ENCODE data around the gene CCDC187. TPM values are rescaled to one million over a fixed set of nuclear protein-coding genes. Genes with fewer than 3 reads are reported as not detected.

The CCDC187 gene
- total and polyA plus RNA-seq, 2 of the 13 experiments (the other 11 are each of a cell fraction or from before 2014, with no cell fraction given): 0.03 to 0.13 TPM

DNA sequence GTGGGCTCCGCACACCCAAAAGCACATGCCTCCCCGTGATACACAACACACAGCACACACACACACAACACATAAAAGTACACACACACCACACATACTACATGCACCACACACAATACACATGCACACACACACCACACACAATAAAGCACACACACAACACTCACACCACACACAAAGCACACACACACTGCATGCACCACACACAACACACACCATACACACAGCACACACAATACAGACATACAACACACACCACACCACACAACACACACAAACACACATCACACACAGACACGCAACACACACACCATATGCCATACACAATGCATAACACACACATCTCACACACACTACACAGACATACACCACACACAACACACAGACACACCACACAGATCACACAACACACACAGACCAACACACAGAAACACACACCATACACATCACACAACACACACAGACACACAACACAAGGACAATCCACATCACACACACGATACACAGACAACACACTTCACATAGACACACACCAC is 3.4 kb upstream of the CCDC187 start:
- no peaks in the 10 kb centered on the region for H3K9me3 ChIP-seq (ENCODE audit: low read length)
- H3K27ac ChIP-seq (ENCODE audit: extremely low read length, insufficient read depth, low read length): no peak overlapping the region
- POLR2A ChIA-PET: no interaction called here
- no peak for ATAC-seq
- no peak overlapping the region for H2AFZ ChIP-seq (ENCODE audit: low read length)
- H3K36me3 ChIP-seq (replicated peaks in 1 of 2; ENCODE audit: control insufficient read depth in 1 of 2, insufficient read depth in 2 of 2, low read length in 2 of 2): no peaks in the 10 kb centered on the region
- no peak overlapping the region for H3K9ac ChIP-seq (ENCODE audit: insufficient read depth, low read depth, low read length)
- intact Hi-C loops (cut with micrococcal nuclease; ENCODE audit: unreplicated experiment): no loop called here
- peak overlapping the region; percentile 38 for H3K4me2 ChIP-seq (ENCODE audit: low read depth, low read length)
- no TSS peak for BruUV-seq (replicated peaks)
- H3K27me3 ChIP-seq (ENCODE audit: control insufficient read depth in 1 of 2, insufficient read depth in 2 of 2, low read length in 2 of 2): peaks cover 3 to 24% of the 10 kb centered on the region in 2 experiments
- FAIRE-seq: no peak
- H3K79me2 ChIP-seq (ENCODE audit: insufficient read depth, low read length): no peaks in the 10 kb centered on the region
- 56% methylated on average over 3 of the region's 4 CpGs for whole genome bisulfite sequencing (ENCODE audit: low lambda C conversion rate)
- in situ Hi-C loops (cut with HindIII; ENCODE audit: extremely low pct_ligation_motif_present, low pct_unique_long_range_greater_than_20kb): no loop called here
- H3K4me1 ChIP-seq (ENCODE audit: insufficient read depth, low read length): peaks cover 56% of the 10 kb centered on the region
- H3K4me3 ChIP-seq (replicated peaks in 1 of 3; ENCODE audit: insufficient read depth in 1 of 3, low read depth in 2 of 3, low read length in 3 of 3): peak overlapping the region in 1 of 3 experiments; percentile 42; a peak in 1 of 6 replicates
- no peaks in the 10 kb centered on the region for H4K20me1 ChIP-seq (ENCODE audit: insufficient read depth, low read length)
- DNase-seq (ENCODE audit: low spot score): no peak
- CTCF ChIA-PET (ENCODE audit: low intra/inter-chr PET ratio, low total read pairs): no interaction called here
- TF ChIP-seq PHB2 (IDR thresholded peaks at IDR 0.05; ENCODE audit: partially characterized antibody): peak; percentile 58
- TF ChIP-seq MZF1 (CRISPR knock-in tag; IDR thresholded peaks at IDR 0.05; ENCODE audit: borderline replicate concordance): no peak
- TF ChIP-seq TRIM22 (IDR thresholded peaks at IDR 0.05): peak; percentile 82; the same call in 1 of the 2 replicates
- 0 out of 2 replicates have a peak, but pooled peaks have one; percentile 8 for TF ChIP-seq ZNF556 (CRISPR knock-in tag; IDR thresholded peaks at IDR 0.05; ENCODE audit: borderline replicate concordance)
- TF ChIP-seq ZNF674 (CRISPR knock-in tag; IDR thresholded peaks at IDR 0.05; ENCODE audit: low read depth): no peak
- 0 out of 2 replicates have a peak, but pooled peaks have one; percentile 30 for TF ChIP-seq IKZF1 (IDR thresholded peaks at IDR 0.05)
- TF ChIP-seq TCF12 (IDR thresholded peaks at IDR 0.05): no peak
- TF ChIP-seq TCF12 (CRISPR knock-in tag; IDR thresholded peaks at IDR 0.05): no peak
- TF ChIP-seq, protein P1, sequence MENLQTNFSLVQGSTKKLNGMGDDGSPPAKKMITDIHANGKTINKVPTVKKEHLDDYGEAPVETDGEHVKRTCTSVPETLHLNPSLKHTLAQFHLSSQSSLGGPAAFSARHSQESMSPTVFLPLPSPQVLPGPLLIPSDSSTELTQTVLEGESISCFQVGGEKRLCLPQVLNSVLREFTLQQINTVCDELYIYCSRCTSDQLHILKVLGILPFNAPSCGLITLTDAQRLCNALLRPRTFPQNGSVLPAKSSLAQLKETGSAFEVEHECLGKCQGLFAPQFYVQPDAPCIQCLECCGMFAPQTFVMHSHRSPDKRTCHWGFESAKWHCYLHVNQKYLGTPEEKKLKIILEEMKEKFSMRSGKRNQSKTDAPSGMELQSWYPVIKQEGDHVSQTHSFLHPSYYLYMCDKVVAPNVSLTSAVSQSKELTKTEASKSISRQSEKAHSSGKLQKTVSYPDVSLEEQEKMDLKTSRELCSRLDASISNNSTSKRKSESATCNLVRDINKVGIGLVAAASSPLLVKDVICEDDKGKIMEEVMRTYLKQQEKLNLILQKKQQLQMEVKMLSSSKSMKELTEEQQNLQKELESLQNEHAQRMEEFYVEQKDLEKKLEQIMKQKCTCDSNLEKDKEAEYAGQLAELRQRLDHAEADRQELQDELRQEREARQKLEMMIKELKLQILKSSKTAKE (CRISPR knock-in tag; IDR thresholded peaks at IDR 0.05; ENCODE audit: borderline replicate concordance): 0 out of 2 replicates have a peak, but pooled peaks have one; percentile 14
- no peak for TF ChIP-seq SIN3A (IDR thresholded peaks at IDR 0.05; ENCODE audit: borderline replicate concordance, low read depth, low read length)
- TF ChIP-seq PLRG1 (conservative IDR thresholded peaks at IDR 0.05): 0 out of 2 replicates have a peak, but pooled peaks have one; percentile 34
- TF ChIP-seq, protein P2, sequence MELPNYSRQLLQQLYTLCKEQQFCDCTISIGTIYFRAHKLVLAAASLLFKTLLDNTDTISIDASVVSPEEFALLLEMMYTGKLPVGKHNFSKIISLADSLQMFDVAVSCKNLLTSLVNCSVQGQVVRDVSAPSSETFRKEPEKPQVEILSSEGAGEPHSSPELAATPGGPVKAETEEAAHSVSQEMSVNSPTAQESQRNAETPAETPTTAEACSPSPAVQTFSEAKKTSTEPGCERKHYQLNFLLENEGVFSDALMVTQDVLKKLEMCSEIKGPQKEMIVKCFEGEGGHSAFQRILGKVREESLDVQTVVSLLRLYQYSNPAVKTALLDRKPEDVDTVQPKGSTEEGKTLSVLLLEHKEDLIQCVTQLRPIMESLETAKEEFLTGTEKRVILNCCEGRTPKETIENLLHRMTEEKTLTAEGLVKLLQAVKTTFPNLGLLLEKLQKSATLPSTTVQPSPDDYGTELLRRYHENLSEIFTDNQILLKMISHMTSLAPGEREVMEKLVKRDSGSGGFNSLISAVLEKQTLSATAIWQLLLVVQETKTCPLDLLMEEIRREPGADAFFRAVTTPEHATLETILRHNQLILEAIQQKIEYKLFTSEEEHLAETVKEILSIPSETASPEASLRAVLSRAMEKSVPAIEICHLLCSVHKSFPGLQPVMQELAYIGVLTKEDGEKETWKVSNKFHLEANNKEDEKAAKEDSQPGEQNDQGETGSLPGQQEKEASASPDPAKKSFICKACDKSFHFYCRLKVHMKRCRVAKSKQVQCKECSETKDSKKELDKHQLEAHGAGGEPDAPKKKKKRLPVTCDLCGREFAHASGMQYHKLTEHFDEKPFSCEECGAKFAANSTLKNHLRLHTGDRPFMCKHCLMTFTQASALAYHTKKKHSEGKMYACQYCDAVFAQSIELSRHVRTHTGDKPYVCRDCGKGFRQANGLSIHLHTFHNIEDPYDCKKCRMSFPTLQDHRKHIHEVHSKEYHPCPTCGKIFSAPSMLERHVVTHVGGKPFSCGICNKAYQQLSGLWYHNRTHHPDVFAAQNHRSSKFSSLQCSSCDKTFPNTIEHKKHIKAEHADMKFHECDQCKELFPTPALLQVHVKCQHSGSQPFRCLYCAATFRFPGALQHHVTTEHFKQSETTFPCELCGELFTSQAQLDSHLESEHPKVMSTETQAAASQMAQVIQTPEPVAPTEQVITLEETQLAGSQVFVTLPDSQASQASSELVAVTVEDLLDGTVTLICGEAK (IDR thresholded peaks at IDR 0.05): peak; percentile 23; the same call in 1 of the 2 replicates
- TF ChIP-seq, protein P2 (CRISPR knock-in tag; IDR thresholded peaks at IDR 0.05): no peak
